Stimulated activated CD8-positive, alpha-beta memory T cell treated with anti-CD3 and anti-CD28 coated beads, Interleukin-7, amount 100 ng/mL, for 24 hours (primary cell): ENCODE measurements around the gene TAS2R60.
"Not testable (repeated sequence)": the region's sequence is repeated elsewhere in the genome, so short reads cannot be mapped to it uniquely, and the experiment has no call there.

Experiments
- DNase-seq: peaks from one replicate; pipeline ENCODE4 v3.0.0-alpha.2; 2020; ENCODE audit warnings: low read depth

The TAS2R60 gene

DNA sequence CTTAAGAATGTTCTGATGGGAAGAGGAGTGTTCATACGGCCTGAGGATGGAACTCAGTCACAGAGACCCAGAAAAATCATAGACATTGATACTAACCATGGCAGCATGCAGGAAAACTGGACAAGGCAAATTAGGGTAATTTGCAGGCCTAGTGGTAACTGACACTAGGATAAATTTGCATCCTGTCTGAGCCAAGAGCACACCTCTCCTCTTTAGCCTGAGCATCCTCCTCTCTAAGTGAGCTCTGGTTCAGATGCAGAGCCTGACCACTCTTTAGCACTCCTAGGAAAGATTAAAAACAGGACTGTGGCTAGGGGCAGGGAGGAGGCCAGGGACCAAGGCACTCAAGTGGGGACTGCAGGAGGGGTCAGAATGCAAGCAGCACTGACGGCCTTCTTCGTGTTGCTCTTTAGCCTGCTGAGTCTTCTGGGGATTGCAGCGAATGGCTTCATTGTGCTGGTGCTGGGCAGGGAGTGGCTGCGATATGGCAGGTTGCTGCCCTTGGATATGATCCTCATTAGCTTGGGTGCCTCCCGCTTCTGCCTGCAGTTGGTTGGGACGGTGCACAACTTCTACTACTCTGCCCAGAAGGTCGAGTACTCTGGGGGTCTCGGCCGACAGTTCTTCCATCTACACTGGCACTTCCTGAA lies 34.4 kb downstream of the TAS2R60 start, which contains the start of gene TAS2R41:
TSS of gene TAS2R41 (plus strand) at position 373 of the 650 bp plus-strand sequence. CDS start at position 373, 0 bp downstream.
- DNase-seq: no peak

DNA sequence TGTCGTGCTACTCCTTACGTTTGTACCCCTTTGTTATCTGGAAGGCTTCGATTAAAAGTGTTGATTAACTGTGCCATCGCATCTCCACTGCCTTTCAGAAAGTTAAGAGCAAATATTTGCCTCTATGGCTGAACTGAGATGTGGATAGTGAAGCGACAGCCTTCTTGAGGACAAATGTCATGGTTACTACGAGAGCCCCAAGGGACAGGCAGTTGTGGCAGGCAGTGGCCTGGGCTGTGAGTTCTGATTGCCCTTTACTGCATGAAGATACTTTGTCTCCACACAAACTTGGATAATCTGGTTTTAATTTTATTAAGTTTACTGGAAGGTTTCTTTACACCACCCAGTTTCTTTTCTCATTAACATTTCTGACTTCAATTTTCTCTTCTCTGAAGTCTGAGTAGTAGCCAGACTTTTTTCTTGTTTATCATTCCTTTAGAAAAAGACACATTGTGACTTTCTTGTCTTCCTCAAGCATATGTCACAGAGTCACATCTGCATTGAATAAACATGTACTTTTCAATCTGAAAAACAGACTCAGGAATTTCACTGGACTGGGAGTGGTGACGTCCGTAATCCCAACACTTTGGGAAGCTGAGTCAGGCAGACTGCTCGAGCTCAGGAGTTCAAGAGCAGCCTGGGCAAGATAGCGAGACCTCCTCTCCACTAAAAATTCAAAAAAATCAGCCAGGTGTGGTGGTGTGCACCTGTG lies 36.0 kb downstream of the TAS2R60 start:
- no peak for DNase-seq

DNA sequence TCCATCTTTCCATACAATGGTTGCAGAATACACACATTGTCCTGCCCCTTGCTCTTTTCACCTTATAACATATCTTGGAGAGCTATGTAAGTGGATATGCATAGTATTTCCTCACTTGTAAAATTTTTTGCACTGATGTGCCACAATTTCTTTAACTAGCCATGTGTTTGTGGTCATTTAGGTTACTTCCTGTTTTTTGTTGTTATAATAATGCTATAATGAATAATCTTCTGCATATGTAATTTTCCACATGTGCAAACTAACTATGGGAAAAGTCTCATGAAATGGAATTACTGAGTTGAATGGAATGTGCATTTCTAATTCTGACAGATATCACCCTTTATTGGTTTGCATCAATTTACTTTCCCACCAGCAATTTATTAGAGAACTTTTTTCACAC lies 37.2 kb downstream of the TAS2R60 start:
- DNase-seq: no peak

DNA sequence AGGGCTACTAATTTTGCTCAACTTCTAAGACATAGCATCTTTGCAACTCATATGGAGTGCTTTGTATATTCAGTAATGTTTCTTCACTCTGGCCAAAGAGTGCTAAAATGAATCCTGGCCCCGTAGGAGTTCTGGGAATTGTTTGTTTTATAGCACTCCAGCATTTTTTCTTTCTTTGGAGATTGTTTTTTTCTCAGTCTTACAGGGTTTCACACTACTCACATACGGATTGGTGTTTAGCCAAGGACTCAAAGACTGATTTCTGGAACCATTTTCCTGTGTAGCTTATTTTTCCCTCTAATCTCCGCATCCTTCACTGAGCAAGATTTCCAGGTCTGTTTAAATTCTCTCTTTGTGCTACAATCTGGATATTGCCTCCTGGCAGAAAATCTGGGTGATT lies 40.9 kb downstream of the TAS2R60 start:
- no peak for DNase-seq

DNA sequence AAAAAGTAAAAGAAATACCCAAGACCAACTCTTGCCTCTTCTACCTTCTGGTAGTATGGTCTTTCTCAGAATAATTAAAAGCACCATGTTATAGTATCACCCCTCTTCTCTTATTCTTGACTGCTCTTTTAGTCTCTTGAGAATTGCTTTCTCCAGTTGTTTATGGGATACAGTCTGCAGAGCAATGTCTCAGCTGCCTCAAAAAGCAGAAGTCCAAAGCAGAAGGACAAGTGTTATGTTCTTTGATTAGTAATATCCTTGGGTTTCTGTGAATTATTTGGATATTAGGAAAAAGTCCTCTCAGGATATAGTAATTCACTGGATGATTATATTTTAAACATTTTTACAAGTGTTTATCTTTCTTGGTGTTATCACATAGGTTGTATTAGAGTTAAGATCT lies 41.8 kb downstream of the TAS2R60 start:
- no peak for DNase-seq

DNA sequence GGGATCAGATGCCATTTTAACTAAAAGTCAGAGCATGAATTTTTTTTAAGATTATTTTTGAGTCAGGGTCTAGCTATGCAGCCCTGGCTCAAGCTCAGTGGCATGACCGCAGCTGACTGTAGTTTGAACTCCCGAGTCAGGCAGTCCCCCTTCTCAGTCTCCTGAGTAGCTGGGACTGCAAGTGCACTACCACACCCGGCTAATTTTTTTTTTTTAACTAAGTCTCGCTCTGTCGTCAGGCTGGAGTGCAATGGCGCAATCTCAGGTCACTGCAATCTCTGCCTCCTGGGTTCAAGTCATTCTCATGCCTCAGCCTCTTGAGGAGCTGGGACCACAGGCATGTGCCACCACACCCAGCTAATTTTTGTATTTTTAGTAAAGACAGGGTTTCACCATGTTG lies 42.2 kb downstream of the TAS2R60 start:
- DNase-seq: no peak

DNA sequence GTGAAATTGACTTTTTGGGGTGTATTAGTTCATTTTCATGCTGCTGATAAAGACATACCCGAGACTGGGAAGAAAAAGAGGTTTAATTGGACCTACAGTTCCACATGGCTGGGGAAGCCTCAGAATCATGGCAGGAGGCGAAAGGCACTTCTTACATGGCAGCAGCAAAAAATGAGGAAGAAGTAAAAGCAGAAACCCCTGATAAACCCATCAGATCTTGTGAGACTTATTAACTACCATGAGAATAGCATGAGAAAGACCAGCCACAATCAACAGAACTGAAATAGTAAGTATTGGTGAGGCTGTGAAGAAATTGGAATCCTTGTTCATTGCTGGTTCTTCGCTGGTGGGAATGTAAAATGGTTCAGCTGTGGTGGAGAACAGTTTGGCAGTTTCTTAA lies 43.0 kb downstream of the TAS2R60 start:
- not testable (repeated sequence) for DNase-seq

DNA sequence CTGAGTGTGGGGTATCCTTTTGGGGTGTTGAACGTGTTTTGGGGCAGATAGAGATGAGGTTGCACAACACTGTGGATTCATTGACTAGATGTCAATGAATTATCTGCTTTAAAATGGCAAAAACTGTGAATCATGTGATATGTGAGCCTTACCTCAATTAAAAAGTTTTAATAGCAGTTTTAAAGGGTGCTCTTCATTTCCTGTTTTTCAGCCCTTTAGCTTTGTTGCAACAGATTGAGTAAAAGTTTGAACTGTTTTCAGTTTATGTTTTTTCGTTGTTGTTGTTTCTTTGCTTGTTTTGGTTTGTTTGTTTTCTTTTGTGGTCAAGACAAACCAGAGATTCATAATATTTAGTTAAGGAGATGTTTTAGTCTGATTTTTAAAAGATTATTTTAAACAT lies 43.8 kb downstream of the TAS2R60 start:
- DNase-seq: no peak

DNA sequence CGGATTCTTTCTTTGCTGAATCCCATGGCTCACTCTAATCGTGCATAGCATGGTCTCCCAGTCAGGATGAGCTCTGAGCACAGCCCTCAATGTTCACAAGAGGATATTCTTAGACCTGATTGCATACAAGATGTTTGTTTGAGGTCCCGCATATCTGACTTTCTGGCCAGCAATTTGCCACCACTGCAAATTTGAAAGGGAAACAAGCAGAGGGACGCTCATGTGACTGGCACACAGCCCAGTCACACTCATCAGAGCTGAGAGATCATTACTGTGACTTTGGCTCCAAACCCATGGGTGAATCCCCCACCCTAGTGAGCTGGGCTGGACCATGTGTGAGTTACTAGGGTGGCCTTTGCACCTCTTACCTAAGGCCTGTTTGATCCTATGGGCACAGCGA lies 44.3 kb downstream of the TAS2R60 start:
- no peak for DNase-seq

DNA sequence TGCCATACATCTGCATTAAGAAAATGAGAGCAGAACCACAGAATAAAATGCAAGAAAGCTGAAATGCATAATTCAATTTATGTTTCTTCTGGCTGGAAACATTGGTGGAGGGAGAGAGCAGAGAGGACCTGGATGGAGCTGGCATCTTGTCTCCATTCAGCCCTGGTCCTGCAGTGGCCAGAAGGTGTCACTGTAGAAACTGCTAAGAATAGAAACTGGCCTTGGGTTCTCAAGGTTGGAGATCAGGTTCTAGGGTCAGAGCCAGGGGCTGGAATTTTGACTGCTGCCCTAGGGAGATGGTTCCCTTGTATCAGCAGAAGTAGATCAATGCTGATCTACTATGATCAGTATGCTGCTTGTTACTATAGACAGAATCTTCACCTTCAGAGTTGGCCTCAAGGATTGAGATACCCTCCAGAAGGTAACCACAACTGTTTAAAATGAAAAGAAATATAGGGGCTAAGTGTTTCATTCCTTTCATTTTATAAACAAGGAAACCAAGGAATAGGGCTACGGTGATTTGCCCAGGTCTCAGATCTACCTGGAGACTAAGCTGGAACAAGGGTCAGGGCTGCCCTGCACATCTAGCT lies 47.6 kb downstream of the TAS2R60 start:
- DNase-seq: no peak

DNA sequence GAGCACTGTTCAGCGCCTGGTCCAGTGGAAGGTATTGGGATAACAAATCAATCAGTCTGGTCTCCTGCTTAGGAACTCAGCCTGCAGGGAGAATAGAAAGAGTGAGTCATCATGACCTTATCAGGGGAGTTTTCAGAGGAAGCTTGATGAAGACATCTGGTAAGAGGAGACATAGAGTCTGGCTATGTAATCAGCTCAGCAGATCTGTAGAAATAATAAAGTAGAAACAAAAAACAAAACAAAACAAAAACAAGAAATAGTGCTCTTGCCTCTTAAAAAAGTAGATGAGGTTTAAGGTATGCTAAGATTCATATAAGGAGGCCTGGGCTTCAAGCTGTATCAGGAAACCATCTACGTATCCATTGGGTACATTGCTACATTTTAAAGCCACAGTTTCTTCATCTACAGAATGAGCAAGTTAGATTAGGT lies 48.8 kb downstream of the TAS2R60 start:
- DNase-seq: no peak

DNA sequence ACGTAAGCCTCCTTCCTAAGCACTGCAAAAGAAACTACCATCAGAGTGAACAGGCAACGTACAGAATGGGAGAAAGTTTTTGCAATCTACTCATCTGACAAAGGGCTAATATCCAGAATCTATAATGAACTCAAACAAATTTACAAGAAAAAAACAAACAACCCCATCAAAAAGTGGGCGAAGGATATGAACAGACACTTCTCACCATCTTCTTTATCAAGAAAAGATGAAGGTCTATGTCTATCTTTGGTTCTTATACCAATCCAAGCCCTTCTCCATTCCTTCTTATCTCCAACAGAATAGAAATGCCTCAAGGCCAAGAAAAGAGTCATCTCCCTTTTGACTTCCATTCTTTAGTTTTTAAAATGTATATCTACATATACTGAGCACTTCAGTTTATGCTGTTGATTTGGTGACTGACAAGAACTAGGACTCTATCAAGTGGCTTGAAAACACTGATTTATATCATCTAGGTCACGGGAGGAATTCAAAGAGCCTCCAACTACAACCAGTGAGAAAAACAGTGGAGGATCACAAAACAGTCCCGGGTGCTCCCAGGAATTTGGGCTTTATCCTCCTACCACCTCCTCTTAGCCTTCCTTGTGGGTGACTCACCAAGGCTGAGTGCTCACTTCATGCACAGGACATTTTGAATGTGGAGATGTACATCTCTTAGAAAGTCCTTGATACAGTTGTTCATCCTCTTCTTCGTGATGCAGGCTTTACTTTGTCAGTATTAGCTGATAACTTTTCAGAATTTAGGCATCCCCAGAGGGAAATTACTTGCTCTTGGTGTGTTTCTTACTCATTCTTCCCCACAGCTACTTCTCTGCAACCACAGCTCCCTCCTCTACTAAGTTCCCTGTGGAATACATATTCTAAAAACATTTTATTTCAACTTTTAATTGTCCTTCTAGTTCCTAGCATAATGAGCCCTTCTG lies 49.8 kb downstream of the TAS2R60 start:
- DNase-seq: no peak

DNA sequence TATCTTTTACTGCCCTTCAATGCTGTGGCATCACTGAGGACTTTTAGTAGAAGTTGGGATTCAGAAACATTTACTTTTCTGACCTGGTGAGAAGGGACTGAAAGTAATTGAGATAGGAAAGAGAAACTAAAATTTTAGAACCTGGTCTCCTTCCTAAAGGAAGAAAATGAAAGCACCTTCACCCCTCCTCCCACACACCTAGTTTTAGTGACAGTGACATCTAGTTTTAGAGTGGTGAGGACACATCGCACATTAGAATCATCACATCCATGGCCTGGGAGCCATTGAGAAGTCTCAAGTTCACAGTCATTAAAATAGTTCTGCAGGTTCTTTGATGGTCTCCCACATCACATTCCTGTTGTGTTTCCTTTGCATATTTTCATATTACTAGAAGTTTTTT lies 50.5 kb downstream of the TAS2R60 start:
- no peak for DNase-seq
